Renal cortical epithelial cell (primary cell): Measurements from ENCODE around the gene DPP10. TPM values are rescaled to one million over a fixed set of nuclear protein-coding genes. Genes with fewer than 3 reads are reported as not detected.

ENCODE experiments used
- DNase-seq: peaks from one replicate; pipeline ENCODE4 v3.0.0-alpha.2; 2011; ENCODE audit warnings: low read depth
- total RNA-seq: library from RNA; depleted of rRNA; stranded (reverse); fragments of >200 nt; gene quantifications from 2 replicates; pipeline ENCODE4 v1.2.3, GENCODE V29; 2014

Gene DPP10
- total RNA-seq, 1 donor from 2014 or later: not detected

- DNase-seq: no peak
These were observed 166.8 kb downstream of the DPP10 start for GRCh38 chr2:114609203-114609602.

- DNase-seq: no peak
These were observed 167.4 kb downstream of the DPP10 start for GRCh38 chr2:114609801-114610200.

- DNase-seq: no peak
These were observed 168.2 kb downstream of the DPP10 start for GRCh38 chr2:114610677-114611076.

- DNase-seq: no peak
These were observed 172.2 kb downstream of the DPP10 start for GRCh38 chr2:114614592-114614991.

GRCh38 chr2:114628481-114628880 is 186.0 kb downstream of the DPP10 start:
- DNase-seq: no peak

- DNase-seq: no peak
These were observed 188.7 kb downstream of the DPP10 start for GRCh38 chr2:114631146-114631545.

GRCh38 chr2:114642166-114642770 is 199.8 kb downstream of the DPP10 start:
- DNase-seq: no peak

- DNase-seq: no peak
These were observed 200.6 kb downstream of the DPP10 start for GRCh38 chr2:114642988-114643553.

GRCh38 chr2:114651933-114652332 is 209.5 kb downstream of the DPP10 start:
- DNase-seq: no peak

- no peak for DNase-seq
These were observed 217.4 kb downstream of the DPP10 start for GRCh38 chr2:114659880-114660279.

GRCh38 chr2:114661971-114662939 is 219.8 kb downstream of the DPP10 start:
- no peak for DNase-seq

GRCh38 chr2:114668415-114668814 is 226.0 kb downstream of the DPP10 start:
- no peak for DNase-seq

- DNase-seq: no peak
These were observed 240.8 kb downstream of the DPP10 start for GRCh38 chr2:114683251-114683650.

- no peak for DNase-seq
These were observed 242.0 kb downstream of the DPP10 start for GRCh38 chr2:114684403-114684802.

- no peak for DNase-seq
These were observed 242.7 kb downstream of the DPP10 start for GRCh38 chr2:114685102-114685501.

- no peak for DNase-seq
These were observed 245.8 kb downstream of the DPP10 start for GRCh38 chr2:114688241-114688640.

- no peak for DNase-seq
These were observed 256.1 kb downstream of the DPP10 start for GRCh38 chr2:114698520-114698919.

GRCh38 chr2:114699423-114699944 is 257.0 kb downstream of the DPP10 start:
- no peak for DNase-seq

- no peak for DNase-seq
These were observed 258.0 kb downstream of the DPP10 start for GRCh38 chr2:114700440-114700839.

GRCh38 chr2:114709936-114710850 is 267.8 kb downstream of the DPP10 start:
- DNase-seq: no peak

GRCh38 chr2:114714313-114714712 is 271.9 kb downstream of the DPP10 start:
- no peak for DNase-seq
